KMS-11 (cell line): ENCODE measurements around the gene FAM228B.

ENCODE experiments used
- H2AFZ ChIP-seq: fragments of 200-600 bp; sonication (generic); 2 replicates; pipeline ENCODE4 v1.6.1; 2016; ENCODE audit warnings: antibody characterized with exemption, mixed run types, low read depth
- H3K27ac ChIP-seq: fragments of 200-600 bp; sonication (generic); 2 replicates; pipeline ENCODE4 v1.6.1; 2016; ENCODE audit warnings: mild to moderate bottlenecking, mixed run types
- H3K27me3 ChIP-seq: fragments of 200-600 bp; sonication (generic); 2 replicates; pipeline ENCODE4 v1.6.1; 2017; ENCODE audit warnings: mild to moderate bottlenecking, low read depth, mixed run types, moderate library complexity; ENCODE audit not compliant: insufficient read depth
- H3K36me3 ChIP-seq: fragments of 200-600 bp; sonication (generic); 2 replicates; pipeline ENCODE4 v1.6.1; 2017; ENCODE audit warnings: mild to moderate bottlenecking, mixed run types; ENCODE audit not compliant: insufficient read depth
- H3K4me1 ChIP-seq: fragments of 200-600 bp; sonication (generic); 2 replicates; pipeline ENCODE4 v1.6.1; 2016; ENCODE audit warnings: mild to moderate bottlenecking, low read depth, mixed run types; ENCODE audit not compliant: poor library complexity, severe bottlenecking
- H3K4me2 ChIP-seq: fragments of 200-600 bp; sonication (generic); 2 replicates; pipeline ENCODE4 v1.7.0; 2016; ENCODE audit warnings: mild to moderate bottlenecking, mixed run types
- H3K4me3 ChIP-seq: fragments of 200-600 bp; sonication (generic); IDR thresholded peaks from 2 replicates; pipeline ENCODE4 v1.6.1; 2017; ENCODE audit warnings: low read depth, low read length, mixed read lengths; ENCODE audit not compliant: insufficient read depth
- H3K79me2 ChIP-seq: fragments of 200-600 bp; sonication (generic); 2 replicates; pipeline ENCODE4 v1.6.1; 2016; ENCODE audit warnings: low read depth, mixed run types; ENCODE audit not compliant: insufficient read depth
- H3K9ac ChIP-seq: fragments of 200-600 bp; sonication (generic); 2 replicates; pipeline ENCODE4 v1.6.1; 2016; ENCODE audit warnings: mild to moderate bottlenecking, mixed run types
- H4K20me1 ChIP-seq: fragments of 200-600 bp; sonication (generic); 2 replicates; pipeline ENCODE4 v1.6.1; 2016; ENCODE audit warnings: mild to moderate bottlenecking, mixed run types; ENCODE audit not compliant: insufficient read depth
- CTCF ChIP-seq: fragments of 200-600 bp; sonication (generic); conservative IDR thresholded peaks from 2 replicates; pipeline ENCODE4 v1.6.1; 2017; ENCODE audit warnings: low read depth, mild to moderate bottlenecking, antibody characterized with exemption, low read length, moderate library complexity, mixed read lengths

Gene FAM228B

GRCh38 chr2:24210723-24211122 lies 87.5 kb downstream of the FAM228B start:
- no peaks in the 10 kb centered on the region for H3K79me2 ChIP-seq
- H3K4me2 ChIP-seq = no peak overlapping the region
- no peak overlapping the region for H2AFZ ChIP-seq
- no peak overlapping the region for H3K4me3 ChIP-seq
- no peak overlapping the region for H3K27ac ChIP-seq
- no peaks in the 10 kb centered on the region for H3K36me3 ChIP-seq
- H3K4me1 ChIP-seq = no peaks in the 10 kb centered on the region
- H3K27me3 ChIP-seq = no peaks in the 10 kb centered on the region
- no peak overlapping the region for H3K9ac ChIP-seq
- H4K20me1 ChIP-seq = no peaks in the 10 kb centered on the region
- TF ChIP-seq CTCF = no peak

GRCh38 chr2:24211408-24211807 lies 88.1 kb downstream of the FAM228B start:
- Histone ChIP-seq H3K4me2 (no peak overlapping the region), H4K20me1 (no peaks in the 10 kb centered on the region), H3K9ac (no peak overlapping the region), H3K4me3 (no peak overlapping the region), H3K27ac (no peak overlapping the region), H3K79me2 (no peaks in the 10 kb centered on the region), H3K36me3 (0 out of 2 replicates have a peak, but pooled peaks cover 4% of the 10 kb centered on the region), H2AFZ (no peak overlapping the region), H3K27me3 (no peaks in the 10 kb centered on the region), H3K4me1 (no peaks in the 10 kb centered on the region)
- no peak for TF ChIP-seq CTCF

- H3K4me2 ChIP-seq = no peak overlapping the region
- TF ChIP-seq CTCF = no peak
- no peaks in the 10 kb centered on the region for H4K20me1 ChIP-seq
- no peak overlapping the region for H3K4me3 ChIP-seq
- no peak overlapping the region for H3K27ac ChIP-seq
- H3K79me2 ChIP-seq = no peaks in the 10 kb centered on the region
- no peaks in the 10 kb centered on the region for H3K4me1 ChIP-seq
- no peak overlapping the region for H2AFZ ChIP-seq
- H3K9ac ChIP-seq = no peak overlapping the region
- H3K36me3 ChIP-seq = 0 out of 2 replicates have a peak, but pooled peaks cover 4% of the 10 kb centered on the region
- H3K27me3 ChIP-seq = no peaks in the 10 kb centered on the region
Measured at GRCh38 chr2:24214880-24215279, 91.6 kb downstream of the FAM228B start.
